CD4-positive, alpha-beta T cell treated with Interleukin-10 for 1 hour (primary cell): Measurements from ENCODE around the gene BLOC1S2.
"Not testable (repeated sequence)": the region's sequence is repeated elsewhere in the genome, so short reads cannot be mapped to it uniquely, and the experiment has no call there.

Source experiments
- DNase-seq: peaks from one replicate; pipeline ENCODE4 v3.0.0-alpha.2; 2020

The BLOC1S2 gene

DNA sequence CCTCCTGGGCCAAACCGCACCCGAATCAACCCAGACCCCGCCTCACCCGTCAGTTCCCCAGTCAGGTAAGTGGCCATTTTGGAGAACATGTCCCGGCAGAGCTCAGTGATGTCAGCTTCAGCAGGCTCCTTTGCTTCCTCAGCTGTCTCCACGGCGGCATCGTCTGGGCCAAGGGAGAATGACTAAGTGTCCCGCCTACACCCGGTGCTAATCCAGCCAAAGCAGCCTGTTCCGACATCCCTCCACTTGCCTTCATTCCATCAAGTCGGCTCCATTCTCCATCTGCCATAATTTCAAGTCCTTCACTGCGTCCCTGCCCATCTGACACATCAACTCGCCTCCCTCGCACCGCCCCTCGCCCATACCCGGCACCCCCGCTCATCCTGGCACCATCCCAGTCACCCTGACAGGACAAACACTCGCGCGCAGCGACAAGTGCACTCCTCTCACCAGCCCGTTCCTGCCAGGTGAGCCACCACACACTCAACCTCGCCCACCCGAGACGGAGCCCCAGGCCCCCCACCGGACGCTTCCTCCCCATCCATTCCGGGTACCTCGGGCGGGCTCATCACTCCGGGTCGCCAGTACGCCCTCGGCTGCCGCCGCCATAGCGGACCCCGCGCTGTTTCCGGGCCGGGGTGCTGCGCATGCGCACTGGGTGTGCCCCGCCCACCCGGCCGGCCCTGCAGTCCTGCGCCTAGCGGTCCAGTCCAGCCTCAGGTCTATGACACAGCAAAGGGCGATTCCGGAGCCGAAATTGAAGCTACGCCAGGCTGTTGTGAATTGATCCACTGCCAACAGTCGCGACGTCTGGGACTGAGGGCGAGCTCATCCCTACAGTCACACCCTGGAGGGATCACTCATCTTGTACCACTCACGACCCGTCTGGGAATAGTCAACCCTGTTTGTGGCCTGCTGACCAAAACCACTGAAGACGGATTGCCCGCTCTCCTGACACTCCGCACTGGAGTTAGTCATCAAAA, at the start of gene BLOC1S2:
TSS of gene BLOC1S2 (minus strand) at position 630 of the 983 bp plus-strand sequence. CDS start at position 609, 21 bp downstream.
- peak; percentile 89 for DNase-seq

- no peak for DNase-seq
Observed at GRCh38 chr10:100334762-100335161, 48.3 kb upstream of the BLOC1S2 start.

GRCh38 chr10:100333661-100334440, 47.4 kb upstream of the BLOC1S2 start:
- DNase-seq: no peak

DNA sequence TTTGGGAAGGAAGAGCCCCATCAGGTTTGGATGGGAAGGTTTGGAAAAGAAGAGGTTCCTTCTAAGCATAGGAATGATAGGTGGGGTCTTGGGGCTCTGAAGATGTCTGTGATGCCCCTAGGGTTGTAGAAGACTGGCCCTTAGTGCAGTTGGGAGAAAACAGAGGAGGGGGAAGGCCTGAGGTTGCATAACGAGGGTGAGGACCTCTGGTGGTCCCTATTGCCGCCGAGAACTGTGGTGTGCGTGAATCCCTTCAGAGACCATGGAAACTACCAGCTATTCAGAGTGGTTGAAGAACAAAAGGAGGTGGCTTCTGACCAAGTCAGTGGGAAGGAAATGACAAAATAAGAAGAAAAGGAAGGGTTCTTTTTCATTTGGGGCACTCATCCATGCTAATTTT, 46.6 kb upstream of the BLOC1S2 start:
- no peak for DNase-seq

DNA sequence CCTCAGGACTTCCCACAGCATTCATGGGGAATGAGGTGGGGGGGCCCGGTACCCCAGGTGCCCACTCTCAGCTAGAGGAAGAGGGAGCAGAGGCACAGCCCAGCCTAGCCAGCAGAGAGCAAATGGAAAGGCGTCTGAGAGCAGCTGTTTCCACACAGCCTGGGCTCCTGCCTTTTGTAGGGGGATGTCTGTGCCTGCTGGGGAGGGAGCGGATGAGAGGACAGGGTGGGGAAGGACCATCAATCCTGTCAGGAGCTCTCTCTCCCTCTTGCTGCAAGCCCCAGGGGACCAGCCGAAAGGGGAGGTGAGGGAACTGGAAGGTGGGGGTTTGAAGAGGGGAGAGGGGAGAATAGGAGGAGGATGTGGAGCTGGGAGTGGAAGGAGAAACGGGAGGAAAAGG, 43.6 kb upstream of the BLOC1S2 start, which contains the start of gene PKD2L1:
TSS of gene PKD2L1 (minus strand) at position 150 of the 400 bp plus-strand sequence. CDS start at position 25, 125 bp downstream.
- DNase-seq: no peak

GRCh38 chr10:100328198-100328597, 41.7 kb upstream of the BLOC1S2 start:
- no peak for DNase-seq

DNA sequence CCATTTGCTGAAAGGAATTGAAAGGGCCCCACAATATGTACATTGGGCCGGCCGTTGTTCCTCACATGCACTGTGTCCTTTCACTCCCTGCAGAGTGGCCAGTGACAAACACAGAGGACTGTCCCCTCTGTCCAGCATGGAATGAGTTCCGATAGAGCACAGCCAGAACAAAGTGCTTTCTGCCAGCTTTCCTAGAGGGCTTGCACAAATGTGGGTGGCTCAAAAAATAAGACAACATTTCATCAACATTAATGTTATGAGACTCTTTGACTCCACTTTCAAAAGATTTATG, 41.2 kb upstream of the BLOC1S2 start:
- DNase-seq: no peak

GRCh38 chr10:100327007-100327717, 40.7 kb upstream of the BLOC1S2 start:
- peak; percentile 14 for DNase-seq

DNA sequence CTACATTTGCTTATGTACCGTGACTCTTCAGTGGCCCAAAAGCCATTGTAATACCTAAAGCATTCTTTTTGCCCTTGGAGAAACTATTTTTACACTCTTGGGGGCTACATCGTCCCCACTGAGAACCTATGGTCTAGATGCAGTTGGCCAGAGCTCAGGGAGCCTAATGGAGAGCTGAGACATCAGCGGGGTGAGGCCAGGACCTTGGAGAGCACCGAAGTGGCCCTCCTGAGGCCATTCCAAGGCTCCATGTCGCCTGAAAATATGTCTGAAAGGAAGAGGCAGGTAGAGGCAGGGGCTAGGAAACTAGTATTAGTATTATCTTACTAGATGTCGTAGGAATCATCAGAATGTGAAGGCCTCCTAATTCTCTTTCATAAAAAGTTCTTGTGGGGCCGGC, 38.7 kb upstream of the BLOC1S2 start:
- DNase-seq: no peak

GRCh38 chr10:100319707-100320402, 33.4 kb upstream of the BLOC1S2 start:
- DNase-seq: no peak

DNA sequence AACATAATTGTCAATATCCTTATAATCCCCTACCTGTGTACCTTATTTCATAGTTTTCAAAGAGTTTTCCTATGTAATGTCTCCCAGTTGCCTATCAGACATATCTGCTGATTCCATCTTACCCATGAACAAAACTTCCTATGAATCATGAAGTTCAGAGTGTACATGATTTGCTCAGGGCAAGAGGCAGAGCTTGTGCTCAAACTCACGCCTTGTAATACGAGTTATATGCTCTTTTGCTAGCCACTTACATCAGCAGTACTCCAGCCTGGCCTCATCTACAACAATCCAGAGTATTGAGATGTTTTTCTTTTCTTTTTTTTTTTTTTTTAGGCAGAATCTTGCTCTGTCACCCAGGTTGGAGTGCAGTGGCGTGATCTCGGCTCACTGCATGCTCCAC, 31.7 kb upstream of the BLOC1S2 start:
- no peak for DNase-seq

DNA sequence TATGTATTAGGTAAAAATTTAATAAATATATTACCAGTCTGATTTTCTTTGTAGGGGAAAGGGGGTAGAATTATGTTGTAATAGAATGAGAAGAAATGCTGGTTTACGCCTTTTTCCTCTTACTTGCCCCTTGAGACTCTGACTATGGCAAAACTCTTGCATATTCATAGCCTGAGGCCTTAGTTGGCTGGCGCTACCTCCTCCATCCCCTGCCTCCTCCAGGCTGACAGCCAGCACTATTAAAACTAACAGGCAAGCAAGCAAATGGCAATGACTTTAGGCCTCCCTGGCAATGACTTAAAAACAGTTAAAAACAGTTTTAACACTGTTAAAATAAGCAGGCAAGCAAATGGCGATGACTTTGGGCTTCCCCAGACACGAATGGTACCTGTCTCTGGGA, 29.1 kb upstream of the BLOC1S2 start:
- DNase-seq: no peak

GRCh38 chr10:100311298-100311697, 24.8 kb upstream of the BLOC1S2 start:
- no peak for DNase-seq

DNA sequence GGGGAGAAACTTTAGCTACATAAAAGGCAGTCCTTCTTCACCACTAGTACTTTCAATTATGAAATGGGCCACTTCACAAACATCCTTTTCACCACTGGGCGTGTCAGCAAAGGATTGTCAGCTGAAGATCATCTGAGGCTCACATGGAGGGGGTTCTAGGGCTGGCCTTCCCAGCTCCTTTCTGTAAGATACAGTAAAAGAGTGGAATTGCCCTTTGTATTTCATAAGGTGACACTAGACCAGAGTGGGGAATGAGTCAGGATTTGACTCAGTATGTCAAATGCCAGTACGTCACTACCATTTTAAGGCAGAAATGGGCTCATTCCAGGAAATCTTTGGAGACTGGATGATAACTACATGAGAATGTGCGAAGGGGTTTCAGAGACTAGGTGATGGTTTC, 21.2 kb upstream of the BLOC1S2 start:
- no peak for DNase-seq

- DNase-seq: no peak
Observed at GRCh38 chr10:100306861-100307260, 20.4 kb upstream of the BLOC1S2 start.

DNA sequence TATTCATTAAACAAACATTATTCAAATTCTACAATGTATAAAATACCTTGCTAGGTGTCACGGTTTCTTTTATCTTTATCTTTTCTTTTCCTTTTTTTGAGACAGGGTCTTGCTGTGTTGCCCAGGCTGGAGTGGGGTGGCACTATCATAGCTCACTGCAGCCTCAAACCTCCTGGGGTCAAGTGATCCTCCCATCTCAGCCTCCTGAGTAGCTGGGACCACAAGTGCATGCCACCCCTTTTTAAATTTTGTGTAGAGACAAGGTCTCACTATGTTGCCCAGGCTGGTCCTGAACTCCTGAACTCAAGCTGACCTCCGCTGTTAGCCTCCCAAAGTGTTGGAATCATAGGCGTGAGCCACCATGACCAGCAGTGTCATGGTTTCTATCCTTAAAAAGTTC, 17.9 kb upstream of the BLOC1S2 start:
- no peak for DNase-seq

- DNase-seq: peak; percentile 10
Observed at GRCh38 chr10:100303724-100304319, 17.3 kb upstream of the BLOC1S2 start.

DNA sequence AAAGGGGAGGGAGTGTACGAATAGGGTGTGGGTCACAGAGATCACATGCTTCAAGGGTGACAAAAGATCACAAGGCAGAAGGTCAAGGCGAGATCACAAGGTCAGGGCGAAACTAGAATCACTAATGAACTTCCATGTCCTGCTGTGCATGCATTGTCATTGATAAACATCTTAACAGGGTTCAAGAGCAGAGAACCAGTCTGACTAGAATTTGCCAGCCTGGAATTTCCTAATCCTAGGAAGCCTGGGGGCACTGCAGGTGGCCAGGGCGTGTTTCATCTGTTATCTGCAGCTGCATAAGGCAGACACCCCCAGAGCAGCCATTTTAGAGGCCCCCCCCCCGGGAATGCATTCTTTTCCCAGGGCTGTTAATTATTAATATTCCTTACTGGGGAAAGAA, 14.6 kb upstream of the BLOC1S2 start:
- not testable (repeated sequence) for DNase-seq

DNA sequence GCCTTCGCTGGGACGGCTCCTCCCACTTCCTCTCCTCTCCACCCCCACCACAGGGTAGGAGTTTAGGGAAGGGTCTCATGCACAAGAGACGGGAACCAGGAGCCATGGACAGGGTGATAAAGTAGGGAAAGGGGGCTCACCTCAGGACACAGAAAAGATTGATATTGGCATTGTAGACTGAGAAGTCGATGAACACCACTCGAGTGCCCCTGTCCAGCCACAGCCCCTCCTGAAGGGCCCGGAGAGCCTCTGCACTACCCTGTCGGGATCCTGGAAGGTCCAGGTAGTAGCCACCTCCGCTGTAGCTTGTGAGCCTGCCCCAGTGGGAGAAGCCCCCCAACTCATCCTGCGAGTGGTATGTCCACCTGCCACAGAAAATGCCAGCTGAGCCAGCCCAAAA, 10.8 kb upstream of the BLOC1S2 start:
- no peak for DNase-seq

- no peak for DNase-seq
Observed at GRCh38 chr10:100293066-100293465, 6.6 kb upstream of the BLOC1S2 start.

GRCh38 chr10:100292300-100292699, 5.8 kb upstream of the BLOC1S2 start:
- not testable (repeated sequence) for DNase-seq

GRCh38 chr10:100291356-100291755, 4.9 kb upstream of the BLOC1S2 start:
- DNase-seq: no peak
